ENCODE results near the gene CPN2. TPM values are rescaled to one million over a fixed set of nuclear protein-coding genes. Genes with fewer than 3 reads are reported as not detected.
A peak's percentile ranks its signal among the peaks of the same experiment; 100 is the strongest.

The CPN2 gene
- total and polyA plus RNA-seq, 2 of the 13 experiments (the other 11 are each of a cell fraction or from before 2014, with no cell fraction given), result 26.7 to 27.7 TPM

DNA sequence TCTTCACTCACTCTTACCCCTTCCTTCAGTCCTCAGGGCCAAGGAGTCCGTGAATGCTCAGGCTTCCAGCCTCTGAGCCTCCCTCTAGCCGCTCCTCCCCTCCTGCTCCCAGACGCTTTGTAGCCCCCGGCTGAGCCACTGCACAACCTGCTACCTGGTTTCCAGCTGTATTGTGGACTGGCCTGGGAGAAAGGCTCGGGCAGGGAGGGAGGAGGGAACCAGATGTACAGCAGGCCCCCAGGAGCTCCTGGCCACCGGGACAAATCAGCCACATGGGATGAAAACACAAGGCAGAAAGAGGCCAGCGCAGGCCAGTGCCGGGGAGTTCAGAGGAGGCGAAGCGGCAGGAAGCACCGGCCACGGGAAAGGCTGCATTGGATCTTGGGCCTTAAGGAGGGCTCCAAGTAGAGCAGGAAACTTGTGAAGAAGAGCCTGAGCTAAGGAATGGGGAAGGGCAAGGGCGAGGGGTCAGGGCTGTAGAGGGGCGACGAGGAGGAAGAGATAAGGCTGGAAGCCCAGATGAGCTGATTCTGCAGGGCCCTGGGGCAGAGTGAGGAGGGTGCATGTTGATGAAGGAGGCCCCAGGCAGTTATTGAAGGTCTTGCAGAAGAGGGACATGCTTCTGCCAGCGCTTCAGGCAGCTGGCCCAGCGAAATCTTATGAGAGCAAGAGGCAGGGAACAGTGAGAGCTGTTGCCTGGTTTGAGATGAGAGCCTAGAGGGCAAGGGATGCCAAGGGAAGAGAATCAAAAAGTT lies 14.3 kb downstream of the CPN2 start (continued):
- TF ChIP-seq, protein P1, sequence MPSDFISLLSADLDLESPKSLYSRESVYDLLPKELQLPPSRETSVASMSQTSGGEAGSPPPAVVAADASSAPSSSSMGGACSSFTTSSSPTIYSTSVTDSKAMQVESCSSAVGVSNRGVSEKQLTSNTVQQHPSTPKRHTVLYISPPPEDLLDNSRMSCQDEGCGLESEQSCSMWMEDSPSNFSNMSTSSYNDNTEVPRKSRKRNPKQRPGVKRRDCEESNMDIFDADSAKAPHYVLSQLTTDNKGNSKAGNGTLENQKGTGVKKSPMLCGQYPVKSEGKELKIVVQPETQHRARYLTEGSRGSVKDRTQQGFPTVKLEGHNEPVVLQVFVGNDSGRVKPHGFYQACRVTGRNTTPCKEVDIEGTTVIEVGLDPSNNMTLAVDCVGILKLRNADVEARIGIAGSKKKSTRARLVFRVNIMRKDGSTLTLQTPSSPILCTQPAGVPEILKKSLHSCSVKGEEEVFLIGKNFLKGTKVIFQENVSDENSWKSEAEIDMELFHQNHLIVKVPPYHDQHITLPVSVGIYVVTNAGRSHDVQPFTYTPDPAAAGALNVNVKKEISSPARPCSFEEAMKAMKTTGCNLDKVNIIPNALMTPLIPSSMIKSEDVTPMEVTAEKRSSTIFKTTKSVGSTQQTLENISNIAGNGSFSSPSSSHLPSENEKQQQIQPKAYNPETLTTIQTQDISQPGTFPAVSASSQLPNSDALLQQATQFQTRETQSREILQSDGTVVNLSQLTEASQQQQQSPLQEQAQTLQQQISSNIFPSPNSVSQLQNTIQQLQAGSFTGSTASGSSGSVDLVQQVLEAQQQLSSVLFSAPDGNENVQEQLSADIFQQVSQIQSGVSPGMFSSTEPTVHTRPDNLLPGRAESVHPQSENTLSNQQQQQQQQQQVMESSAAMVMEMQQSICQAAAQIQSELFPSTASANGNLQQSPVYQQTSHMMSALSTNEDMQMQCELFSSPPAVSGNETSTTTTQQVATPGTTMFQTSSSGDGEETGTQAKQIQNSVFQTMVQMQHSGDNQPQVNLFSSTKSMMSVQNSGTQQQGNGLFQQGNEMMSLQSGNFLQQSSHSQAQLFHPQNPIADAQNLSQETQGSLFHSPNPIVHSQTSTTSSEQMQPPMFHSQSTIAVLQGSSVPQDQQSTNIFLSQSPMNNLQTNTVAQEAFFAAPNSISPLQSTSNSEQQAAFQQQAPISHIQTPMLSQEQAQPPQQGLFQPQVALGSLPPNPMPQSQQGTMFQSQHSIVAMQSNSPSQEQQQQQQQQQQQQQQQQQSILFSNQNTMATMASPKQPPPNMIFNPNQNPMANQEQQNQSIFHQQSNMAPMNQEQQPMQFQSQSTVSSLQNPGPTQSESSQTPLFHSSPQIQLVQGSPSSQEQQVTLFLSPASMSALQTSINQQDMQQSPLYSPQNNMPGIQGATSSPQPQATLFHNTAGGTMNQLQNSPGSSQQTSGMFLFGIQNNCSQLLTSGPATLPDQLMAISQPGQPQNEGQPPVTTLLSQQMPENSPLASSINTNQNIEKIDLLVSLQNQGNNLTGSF (CRISPR knock-in tag; IDR thresholded peaks at IDR 0.05), result no peak
- TF ChIP-seq, protein P2, sequence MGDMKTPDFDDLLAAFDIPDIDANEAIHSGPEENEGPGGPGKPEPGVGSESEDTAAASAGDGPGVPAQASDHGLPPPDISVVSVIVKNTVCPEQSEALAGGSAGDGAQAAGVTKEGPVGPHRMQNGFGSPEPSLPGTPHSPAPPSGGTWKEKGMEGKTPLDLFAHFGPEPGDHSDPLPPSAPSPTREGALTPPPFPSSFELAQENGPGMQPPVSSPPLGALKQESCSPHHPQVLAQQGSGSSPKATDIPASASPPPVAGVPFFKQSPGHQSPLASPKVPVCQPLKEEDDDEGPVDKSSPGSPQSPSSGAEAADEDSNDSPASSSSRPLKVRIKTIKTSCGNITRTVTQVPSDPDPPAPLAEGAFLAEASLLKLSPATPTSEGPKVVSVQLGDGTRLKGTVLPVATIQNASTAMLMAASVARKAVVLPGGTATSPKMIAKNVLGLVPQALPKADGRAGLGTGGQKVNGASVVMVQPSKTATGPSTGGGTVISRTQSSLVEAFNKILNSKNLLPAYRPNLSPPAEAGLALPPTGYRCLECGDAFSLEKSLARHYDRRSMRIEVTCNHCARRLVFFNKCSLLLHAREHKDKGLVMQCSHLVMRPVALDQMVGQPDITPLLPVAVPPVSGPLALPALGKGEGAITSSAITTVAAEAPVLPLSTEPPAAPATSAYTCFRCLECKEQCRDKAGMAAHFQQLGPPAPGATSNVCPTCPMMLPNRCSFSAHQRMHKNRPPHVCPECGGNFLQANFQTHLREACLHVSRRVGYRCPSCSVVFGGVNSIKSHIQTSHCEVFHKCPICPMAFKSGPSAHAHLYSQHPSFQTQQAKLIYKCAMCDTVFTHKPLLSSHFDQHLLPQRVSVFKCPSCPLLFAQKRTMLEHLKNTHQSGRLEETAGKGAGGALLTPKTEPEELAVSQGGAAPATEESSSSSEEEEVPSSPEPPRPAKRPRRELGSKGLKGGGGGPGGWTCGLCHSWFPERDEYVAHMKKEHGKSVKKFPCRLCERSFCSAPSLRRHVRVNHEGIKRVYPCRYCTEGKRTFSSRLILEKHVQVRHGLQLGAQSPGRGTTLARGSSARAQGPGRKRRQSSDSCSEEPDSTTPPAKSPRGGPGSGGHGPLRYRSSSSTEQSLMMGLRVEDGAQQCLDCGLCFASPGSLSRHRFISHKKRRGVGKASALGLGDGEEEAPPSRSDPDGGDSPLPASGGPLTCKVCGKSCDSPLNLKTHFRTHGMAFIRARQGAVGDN (CRISPR knock-in tag; IDR thresholded peaks at IDR 0.05), result peak; percentile 26; the same call in 1 of the 2 replicates
